Middle frontal gyrus (tissue), 1 donor: Measurements from ENCODE around the gene TMTC2.

ENCODE experiments used
- DNase-seq: peaks from one replicate; pipeline ENCODE4 v3.0.0-alpha.2; 2015; ENCODE audit warnings: low spot score; ENCODE audit errors: extremely low spot score

The TMTC2 gene

GRCh38 chr12:82952946-82953345 is 266.2 kb downstream of the TMTC2 start:
- DNase-seq, result no peak

- no peak for DNase-seq
Measured at GRCh38 chr12:82953397-82953796, 266.7 kb downstream of the TMTC2 start.

- DNase-seq, result no peak
Measured at GRCh38 chr12:82954064-82954463, 267.4 kb downstream of the TMTC2 start.

GRCh38 chr12:82954572-82954971 is 267.9 kb downstream of the TMTC2 start:
- DNase-seq, result no peak

DNA sequence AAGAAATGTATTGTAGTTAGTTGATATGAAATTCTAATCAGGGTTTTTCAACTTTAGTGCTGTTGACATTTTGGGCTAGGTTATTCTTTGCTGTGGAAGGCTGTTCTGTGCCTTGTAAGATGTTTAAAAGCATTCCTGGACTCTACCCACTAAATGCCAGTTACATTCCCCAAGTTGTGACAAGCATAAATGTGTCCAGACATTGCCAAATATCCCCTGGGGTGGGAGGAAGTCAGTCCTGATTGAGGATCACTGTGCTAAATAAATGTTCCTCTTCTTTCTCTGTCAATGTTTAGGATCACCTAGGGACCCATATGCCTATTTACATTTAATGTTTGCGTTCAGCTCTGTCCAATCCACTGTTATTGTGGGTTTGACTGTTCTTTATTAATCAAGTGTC is 268.3 kb downstream of the TMTC2 start:
- DNase-seq, result no peak

- no peak for DNase-seq
Measured at GRCh38 chr12:82958966-82959365, 272.3 kb downstream of the TMTC2 start.

DNA sequence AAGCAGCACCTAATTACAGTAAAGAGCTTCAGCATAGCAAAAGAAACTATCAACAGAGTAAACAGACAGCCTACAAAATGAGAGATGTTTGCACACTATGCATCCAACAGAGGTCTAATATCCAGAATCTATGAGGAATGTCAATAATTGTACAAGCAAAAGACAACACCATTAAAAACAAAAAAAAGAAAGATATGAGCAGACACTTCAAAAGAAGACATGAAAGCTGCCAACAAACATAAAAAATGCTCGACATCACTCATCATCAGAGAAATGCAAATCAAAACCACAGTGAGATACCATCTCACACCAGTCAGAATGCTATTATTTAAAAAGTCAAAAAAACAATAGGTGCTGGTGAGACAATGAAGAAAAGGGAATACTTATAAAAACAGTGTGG is 273.1 kb downstream of the TMTC2 start:
- no peak for DNase-seq

DNA sequence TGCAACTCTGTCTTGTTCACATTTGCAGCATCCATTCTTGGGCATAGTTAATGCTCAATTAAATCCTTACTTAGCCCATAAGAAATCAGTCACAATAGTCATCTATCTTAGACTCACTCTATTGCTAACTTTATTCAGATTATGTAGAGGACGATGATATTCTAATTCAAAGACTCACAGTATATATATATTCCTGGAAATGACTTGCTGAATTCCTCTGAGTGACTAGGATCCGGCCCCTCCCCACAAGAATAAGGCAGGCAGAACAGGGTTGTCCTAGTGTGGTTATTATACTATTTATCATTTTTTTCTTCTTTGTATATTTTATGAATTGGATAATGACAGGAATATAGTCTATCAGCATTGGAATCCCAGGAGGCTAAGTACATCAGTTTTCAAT is 275.1 kb downstream of the TMTC2 start:
- no peak for DNase-seq

- DNase-seq, result no peak
Measured at GRCh38 chr12:82963956-82964355, 277.2 kb downstream of the TMTC2 start.

DNA sequence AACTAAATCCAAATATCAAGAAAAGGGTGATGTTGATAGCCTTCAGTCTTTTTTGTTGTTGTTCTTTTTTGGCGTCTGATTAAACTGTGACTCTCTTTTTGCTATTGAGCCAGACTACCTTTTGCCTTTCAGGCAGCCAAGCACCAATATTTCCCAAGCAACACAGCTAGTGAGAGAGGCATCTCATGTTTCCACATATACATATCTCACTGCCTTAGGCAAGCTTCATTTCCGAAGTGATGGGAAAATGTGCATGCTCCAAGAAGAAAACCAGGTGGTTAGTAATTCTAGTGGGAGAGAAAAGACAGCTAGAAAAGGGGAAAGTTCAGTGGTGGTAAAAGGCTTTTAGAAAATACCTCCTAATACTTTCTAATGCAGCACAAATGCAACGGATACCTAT is 277.7 kb downstream of the TMTC2 start:
- DNase-seq, result no peak

DNA sequence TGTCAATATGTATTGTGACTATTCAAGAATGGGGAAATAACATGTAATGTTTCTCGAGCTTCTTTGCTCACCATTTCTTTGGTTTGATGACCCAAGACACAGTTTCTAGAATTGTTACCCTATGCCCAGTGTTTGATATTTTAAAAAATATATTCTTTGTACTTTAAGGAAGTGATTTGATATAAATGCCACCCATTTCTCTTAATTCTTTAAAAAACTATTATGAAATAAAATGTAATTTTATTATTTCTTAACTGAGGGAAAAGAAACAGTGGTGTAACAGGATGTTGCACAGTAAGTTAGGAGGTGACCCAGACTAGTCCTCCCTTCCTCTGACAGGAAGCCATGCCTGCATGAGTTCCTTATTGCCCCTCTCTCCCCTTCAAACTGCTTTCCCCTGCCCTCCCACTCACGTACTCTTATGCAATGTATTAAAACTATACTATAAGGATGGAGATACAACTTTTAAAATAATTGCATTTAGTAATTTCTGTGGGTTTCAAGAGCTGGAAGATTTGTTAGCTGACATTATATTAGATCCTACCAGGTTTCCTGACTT is 279.4 kb downstream of the TMTC2 start:
- no peak for DNase-seq

DNA sequence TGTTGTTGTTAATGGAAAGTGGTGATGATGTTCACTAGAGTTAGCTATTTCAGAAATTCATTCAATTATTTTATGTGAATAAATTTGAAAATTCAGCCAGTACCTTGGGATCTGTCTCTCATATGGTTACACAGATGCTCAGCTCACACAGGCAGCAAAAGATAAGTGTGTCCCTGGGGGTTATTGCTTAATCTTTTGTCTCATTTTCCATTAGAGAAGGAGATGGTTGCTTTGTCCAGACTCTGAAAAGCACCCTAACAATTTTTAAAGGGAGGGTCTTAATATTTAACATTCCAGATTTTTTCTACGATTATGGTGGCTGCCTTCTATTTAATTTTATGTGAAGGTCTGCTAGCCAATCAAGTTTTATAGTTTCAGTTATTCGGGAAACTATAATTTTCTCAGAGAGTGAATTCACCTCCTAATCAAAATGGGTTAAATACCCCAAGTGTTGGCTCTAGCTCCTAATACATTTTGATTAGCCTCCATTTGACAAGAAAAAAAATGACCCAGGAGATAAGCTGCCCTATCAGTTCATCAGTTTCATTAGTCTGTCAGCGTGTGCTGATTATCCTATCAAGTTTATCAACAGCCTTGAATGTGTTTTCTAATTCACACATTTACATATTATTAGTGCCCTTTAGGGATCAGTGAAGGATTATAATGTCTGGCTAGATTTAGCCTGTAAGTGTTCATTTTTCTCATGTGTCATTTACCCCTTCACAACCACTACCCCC is 282.1 kb downstream of the TMTC2 start:
- no peak for DNase-seq

GRCh38 chr12:82970614-82971013 is 283.9 kb downstream of the TMTC2 start:
- no peak for DNase-seq

- DNase-seq, result no peak
Measured at GRCh38 chr12:82971584-82971983, 284.9 kb downstream of the TMTC2 start.

DNA sequence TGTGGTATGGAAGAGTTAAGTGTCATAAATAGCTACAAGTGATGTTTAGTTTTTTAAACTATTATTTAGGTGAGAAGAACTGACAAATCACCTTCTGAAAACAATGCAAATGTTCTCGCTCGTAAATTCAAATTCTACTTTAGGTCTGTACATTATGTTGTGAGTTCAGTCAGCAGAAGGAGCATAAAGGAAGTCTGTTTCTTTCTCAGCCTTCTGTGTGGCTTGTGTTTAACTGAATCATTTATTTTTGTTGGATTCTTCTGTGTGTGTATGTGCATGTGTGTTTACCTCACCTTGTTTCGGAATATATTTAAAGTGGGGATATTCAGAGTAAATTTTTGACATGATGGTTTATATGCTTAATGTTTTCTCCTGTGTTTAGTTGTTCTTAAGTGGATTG is 285.9 kb downstream of the TMTC2 start:
- DNase-seq, result no peak

DNA sequence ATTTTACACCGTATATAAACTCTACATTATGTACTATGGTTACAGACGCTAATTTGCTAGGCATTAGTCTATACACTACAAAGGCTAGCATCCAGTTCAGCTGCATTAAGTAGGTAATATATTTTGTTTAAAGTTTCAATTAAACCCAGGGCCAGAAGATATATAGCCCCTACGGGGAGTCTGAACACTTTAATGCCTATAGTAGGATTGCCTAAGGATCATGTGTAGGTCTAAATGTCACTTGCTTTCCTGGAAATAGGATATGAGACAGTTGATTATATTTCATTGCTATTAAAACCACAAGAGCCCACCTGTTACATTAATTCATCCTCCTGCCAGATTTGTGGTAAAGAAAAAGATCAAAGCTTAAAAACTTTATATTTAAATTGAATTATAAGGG is 286.9 kb downstream of the TMTC2 start:
- DNase-seq, result no peak

GRCh38 chr12:82981150-82981549 is 294.4 kb downstream of the TMTC2 start:
- DNase-seq, result no peak

DNA sequence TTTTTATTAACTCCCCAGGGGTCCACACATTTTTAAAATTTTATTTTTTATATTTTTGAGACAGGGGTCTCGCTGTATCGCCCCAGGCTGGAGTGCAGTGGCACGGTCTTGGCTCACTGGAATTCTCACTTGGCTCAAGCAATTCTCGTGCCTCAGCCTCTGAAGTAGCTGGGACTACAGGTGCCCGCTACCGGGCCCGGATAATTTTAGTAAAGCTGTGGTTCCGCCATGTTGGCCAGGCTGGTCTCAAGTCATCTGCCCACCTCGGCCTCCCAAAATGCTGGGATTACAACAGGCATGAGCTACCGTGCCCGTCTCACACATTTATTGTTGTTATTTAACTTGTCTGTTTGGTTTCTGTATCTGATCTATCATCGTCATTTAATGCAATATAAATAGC is 307.4 kb downstream of the TMTC2 start:
- no peak for DNase-seq

DNA sequence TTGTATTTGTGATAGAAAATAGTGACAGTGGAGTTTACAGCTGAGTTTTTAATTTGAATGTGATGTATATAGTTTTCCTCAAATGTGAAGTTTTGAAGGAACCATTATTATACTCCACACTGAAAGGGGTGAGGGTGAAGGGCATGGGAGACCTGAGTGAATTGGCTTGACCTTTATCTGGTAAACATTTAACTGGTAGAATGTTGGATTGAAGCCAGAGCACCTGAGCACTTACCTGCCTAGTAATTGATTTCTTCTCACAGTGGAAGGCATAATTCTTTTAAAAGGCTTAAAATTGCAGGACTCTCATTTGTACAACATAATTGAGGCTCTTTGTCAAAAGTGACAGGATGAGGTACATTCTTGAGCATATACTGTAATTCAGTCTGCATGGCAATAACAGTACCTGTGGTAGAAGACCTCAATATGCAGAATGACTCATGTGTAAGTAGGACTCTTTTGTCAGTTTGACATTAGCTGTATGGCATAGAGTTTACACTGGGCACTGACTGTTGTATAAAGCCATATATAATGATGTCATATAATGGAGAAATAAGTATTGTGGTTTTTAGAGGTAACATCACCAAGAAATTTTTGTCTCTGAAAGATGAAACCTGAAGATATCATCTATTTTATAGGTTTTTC is 309.6 kb downstream of the TMTC2 start:
- no peak for DNase-seq

DNA sequence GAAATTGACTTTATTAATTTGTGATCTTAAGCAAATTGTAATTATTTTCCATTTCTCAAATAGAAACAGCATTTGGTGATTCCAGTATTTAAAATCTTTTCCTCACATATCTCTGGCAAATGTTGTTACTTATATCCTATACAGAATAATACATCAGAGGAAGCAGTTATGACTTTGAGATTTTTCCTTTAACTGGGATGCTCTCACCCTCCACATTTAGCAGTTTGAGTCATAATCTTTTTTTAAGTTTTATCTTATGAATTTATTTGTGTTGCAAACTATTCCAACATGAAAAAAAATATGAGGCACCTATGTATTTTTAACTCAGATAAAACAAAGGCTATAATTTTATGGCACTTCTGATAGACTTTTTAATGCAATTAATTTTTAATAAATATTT is 311.8 kb downstream of the TMTC2 start:
- DNase-seq, result no peak

- no peak for DNase-seq
Measured at GRCh38 chr12:83003026-83003425, 316.3 kb downstream of the TMTC2 start.

DNA sequence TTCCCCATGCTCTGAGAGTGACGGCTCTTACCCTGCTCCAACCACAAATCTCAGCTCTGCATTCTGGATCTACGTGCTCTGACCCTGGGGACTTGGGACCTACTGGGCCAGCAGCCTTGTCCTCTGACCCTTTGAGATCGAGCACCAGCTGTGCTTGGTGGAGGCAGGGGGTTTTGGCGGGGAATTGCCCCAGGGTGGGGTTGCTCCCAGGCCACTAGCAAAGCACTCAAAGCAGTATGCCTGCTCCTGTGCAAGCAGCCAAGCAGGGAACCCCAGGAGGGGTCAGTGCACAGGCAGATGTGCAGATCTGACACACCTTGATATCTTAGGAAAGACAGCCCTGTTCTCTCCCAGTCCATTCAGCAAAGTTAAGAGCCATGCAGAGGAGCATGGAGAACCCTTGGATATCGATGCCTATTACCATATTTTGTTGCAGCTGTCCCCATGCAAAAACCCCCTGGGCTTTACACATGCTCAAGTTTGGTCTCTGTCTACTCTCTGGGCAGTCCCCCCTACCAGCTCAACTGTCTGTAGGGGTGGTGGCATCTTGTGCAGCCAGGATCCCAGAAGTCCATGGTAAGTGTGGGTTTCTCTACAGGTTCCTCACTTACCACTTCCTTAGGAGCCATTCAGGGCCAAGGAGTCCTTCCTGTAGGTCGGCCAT is 319.0 kb downstream of the TMTC2 start:
- no peak for DNase-seq
